Spinal cord (tissue), 10 donors: ENCODE results near the gene COG5. TPM values are rescaled to one million over a fixed set of nuclear protein-coding genes. Genes with fewer than 3 reads are reported as not detected.
A peak's percentile ranks its signal among the peaks of the same experiment; 100 is the strongest.
"Not testable (repeated sequence)": the region's sequence is repeated elsewhere in the genome, so short reads cannot be mapped to it uniquely, and the experiment has no call there.

Source experiments
- DNase-seq, 6 donors: peaks; one replicate each; pipeline versions ENCODE4 v3.0.0 to v3.0.0-alpha.2; 2013 to 2015; ENCODE audit warnings: low spot score in 6 of 6, low read depth in 4 of 6
- H3K27ac ChIP-seq: one replicate; pipeline ENCODE4 v1.5.1; 2013; ENCODE audit warnings: low read depth, low read length, control low read depth
- H3K27me3 ChIP-seq: one replicate; pipeline ENCODE4 v1.6.1; 2013; ENCODE audit warnings: low read length; ENCODE audit not compliant: control insufficient read depth, insufficient read depth
- H3K36me3 ChIP-seq: one replicate; pipeline ENCODE4 v1.6.1; 2013; ENCODE audit warnings: low read length; ENCODE audit not compliant: control insufficient read depth, insufficient read depth
- H3K4me1 ChIP-seq: one replicate; pipeline ENCODE4 v1.6.1; 2013; ENCODE audit warnings: low read length; ENCODE audit not compliant: control insufficient read depth, insufficient read depth
- H3K4me3 ChIP-seq: one replicate; pipeline ENCODE4 v1.5.1; 2013; ENCODE audit warnings: low read depth, low read length, control low read depth
- H3K9me3 ChIP-seq: one replicate; pipeline ENCODE4 v1.6.1; 2013; ENCODE audit warnings: low read length; ENCODE audit not compliant: control insufficient read depth, insufficient read depth
- WGBS: methylation state at CpG from one replicate; pipeline ENCODE4 v1.1.5; 2013; ENCODE audit warnings: missing lambda C conversion rate; ENCODE audit not compliant: insufficient coverage; 5-methylcytosine and 5-hydroxymethylcytosine counted together
- polyA plus RNA-seq, 2 donors: library from polyadenylated mRNA; unstranded; fragments of 120-200 nt; gene quantifications; one replicate each; pipeline ENCODE4 v1.2.1, GENCODE V29; 2013; ENCODE audit not compliant: insufficient read length in 2 of 2
- total RNA-seq, 2 donors: library from RNA; depleted of rRNA in 1 of 2; stranded (reverse); fragments of 120-200 nt in 1 of 2; fragments of >200 nt in 1 of 2; gene quantifications; one replicate each; pipeline versions ENCODE4 v1.2.3 to v1.2.4, GENCODE V29; 2013 to 2014
- donor health status: healthy.

The COG5 gene
- total and polyA plus RNA-seq, 4 donors: 18.9 to 48.2 (median 31.5) TPM

- no CpG with 5 or more reads among the region's 5 CpGs for WGBS
- no peak overlapping the region for H3K4me3 ChIP-seq
- no peak overlapping the region for H3K27ac ChIP-seq
- DNase-seq: no peak
- no peaks in the 10 kb centered on the region for H3K4me1 ChIP-seq
- H3K9me3 ChIP-seq: no peaks in the 10 kb centered on the region
- no peaks in the 10 kb centered on the region for H3K36me3 ChIP-seq
- H3K27me3 ChIP-seq: no peaks in the 10 kb centered on the region
These were observed 305.0 kb downstream of the COG5 start for GRCh38 chr7:107258737-107259136.

- no CpG with 5 or more reads among the region's 4 CpGs for WGBS
- no peak for DNase-seq
- H3K4me3 ChIP-seq: no peak overlapping the region
- no peaks in the 10 kb centered on the region for H3K9me3 ChIP-seq
- no peaks in the 10 kb centered on the region for H3K27me3 ChIP-seq
- H3K36me3 ChIP-seq: no peaks in the 10 kb centered on the region
- H3K27ac ChIP-seq: no peak overlapping the region
- no peaks in the 10 kb centered on the region for H3K4me1 ChIP-seq
These were observed 308.1 kb downstream of the COG5 start for GRCh38 chr7:107255602-107256001.

- no peaks in the 10 kb centered on the region for H3K27me3 ChIP-seq
- no peaks in the 10 kb centered on the region for H3K36me3 ChIP-seq
- no peak overlapping the region for H3K27ac ChIP-seq
- 100% methylated on average over 2 of the region's 5 CpGs for WGBS
- no peaks in the 10 kb centered on the region for H3K9me3 ChIP-seq
- no peak overlapping the region for H3K4me3 ChIP-seq
- no peak for DNase-seq
- no peaks in the 10 kb centered on the region for H3K4me1 ChIP-seq
These were observed 309.2 kb downstream of the COG5 start for GRCh38 chr7:107254398-107254985.

GRCh38 chr7:107253599-107253998 lies 310.1 kb downstream of the COG5 start:
- no peak overlapping the region for H3K4me3 ChIP-seq
- no peaks in the 10 kb centered on the region for H3K4me1 ChIP-seq
- H3K27ac ChIP-seq: no peak overlapping the region
- H3K36me3 ChIP-seq: no peaks in the 10 kb centered on the region
- H3K27me3 ChIP-seq: no peaks in the 10 kb centered on the region
- no peaks in the 10 kb centered on the region for H3K9me3 ChIP-seq
- WGBS: 43% methylated on average over 1 of the region's 3 CpGs
- peak in 1 of 6 donors; percentile 69 for DNase-seq

- H3K9me3 ChIP-seq: no peaks in the 10 kb centered on the region
- DNase-seq: no peak
- H3K27me3 ChIP-seq: no peaks in the 10 kb centered on the region
- H3K36me3 ChIP-seq: no peaks in the 10 kb centered on the region
- H3K4me3 ChIP-seq: no peak overlapping the region
- H3K4me1 ChIP-seq: no peaks in the 10 kb centered on the region
- no peak overlapping the region for H3K27ac ChIP-seq
- WGBS: 100% methylated on average over 1 of the region's 3 CpGs
These were observed 311.8 kb downstream of the COG5 start for GRCh38 chr7:107251963-107252362.

- H3K9me3 ChIP-seq: no peaks in the 10 kb centered on the region
- H3K4me1 ChIP-seq: no peaks in the 10 kb centered on the region
- no peak overlapping the region for H3K4me3 ChIP-seq
- no peaks in the 10 kb centered on the region for H3K27me3 ChIP-seq
- no peak overlapping the region for H3K27ac ChIP-seq
- no peaks in the 10 kb centered on the region for H3K36me3 ChIP-seq
- DNase-seq: no peak
- WGBS: no CpG with 5 or more reads among the region's 5 CpGs
These were observed 315.0 kb downstream of the COG5 start for GRCh38 chr7:107248551-107249316.

- WGBS: no CpG with 5 or more reads among the region's 3 CpGs
- not testable (repeated sequence) for H3K27me3 ChIP-seq, DNase-seq, H3K9me3 ChIP-seq, H3K4me3 ChIP-seq, H3K27ac ChIP-seq, H3K36me3 ChIP-seq, H3K4me1 ChIP-seq
These were observed 316.9 kb downstream of the COG5 start for GRCh38 chr7:107246836-107247235.

GRCh38 chr7:107244613-107245012 lies 319.1 kb downstream of the COG5 start:
- Histone ChIP-seq H3K27me3 (no peaks in the 10 kb centered on the region), H3K4me1 (no peaks in the 10 kb centered on the region), H3K4me3 (no peak overlapping the region), H3K36me3 (no peaks in the 10 kb centered on the region), H3K27ac (no peak overlapping the region), H3K9me3 (no peaks in the 10 kb centered on the region)
- 100% methylated on average over 1 of the region's 2 CpGs for WGBS
- no peak for DNase-seq

- 92% methylated on average over 4 of the region's 4 CpGs for WGBS
- no peak overlapping the region for H3K27ac ChIP-seq
- DNase-seq: no peak
- H3K4me1 ChIP-seq: no peaks in the 10 kb centered on the region
- H3K27me3 ChIP-seq: no peaks in the 10 kb centered on the region
- no peaks in the 10 kb centered on the region for H3K9me3 ChIP-seq
- no peaks in the 10 kb centered on the region for H3K36me3 ChIP-seq
- H3K4me3 ChIP-seq: no peak overlapping the region
These were observed 321.5 kb downstream of the COG5 start for GRCh38 chr7:107242267-107242666.

- WGBS: 83% methylated on average over 2 of the region's 4 CpGs
- no peak for DNase-seq
- Histone ChIP-seq H3K27ac (no peak overlapping the region), H3K9me3 (no peaks in the 10 kb centered on the region), H3K4me3 (no peak overlapping the region), H3K4me1 (no peaks in the 10 kb centered on the region), H3K27me3 (no peaks in the 10 kb centered on the region), H3K36me3 (no peaks in the 10 kb centered on the region)
These were observed 326.3 kb downstream of the COG5 start for GRCh38 chr7:107237451-107237850.
